HG02885 (cell line): ENCODE data around the gene TRPM2.

Experiments
- ATAC-seq: cut with Tn5 transposase; IDR thresholded peaks from one replicate; pipeline ENCODE4 v1.9.1; 2021; ENCODE audit warnings: mild to moderate bottlenecking; ENCODE audit not compliant: unreplicated experiment, poor library complexity

The TRPM2 gene

GRCh38 chr21:44438531-44439210, 85.2 kb downstream of the TRPM2 start:
- ATAC-seq, result no peak

GRCh38 chr21:44439211-44439600, 85.8 kb downstream of the TRPM2 start:
- ATAC-seq, result no peak

- ATAC-seq, result no peak
Observed at GRCh38 chr21:44440241-44441040, 87.0 kb downstream of the TRPM2 start.

- no peak for ATAC-seq
Observed at GRCh38 chr21:44441041-44441400, 87.6 kb downstream of the TRPM2 start.

- ATAC-seq, result no peak
Observed at GRCh38 chr21:44441581-44442265, 88.3 kb downstream of the TRPM2 start.

- no peak for ATAC-seq
Observed at GRCh38 chr21:44442266-44443125, 89.1 kb downstream of the TRPM2 start.

GRCh38 chr21:44443291-44443890, 90.0 kb downstream of the TRPM2 start:
- ATAC-seq, result no peak

- no peak for ATAC-seq
Observed at GRCh38 chr21:44443891-44444285, 90.5 kb downstream of the TRPM2 start.

- no peak for ATAC-seq
Observed at GRCh38 chr21:44444286-44444931, 91.0 kb downstream of the TRPM2 start.

- ATAC-seq, result no peak
Observed at GRCh38 chr21:44445145-44445812, 91.9 kb downstream of the TRPM2 start.

- no peak for ATAC-seq
Observed at GRCh38 chr21:44448651-44449131, 95.3 kb downstream of the TRPM2 start.

- ATAC-seq, result no peak
Observed at GRCh38 chr21:44449473-44450363, 96.3 kb downstream of the TRPM2 start.

- ATAC-seq, result no peak
Observed at GRCh38 chr21:44450402-44450801, 97.0 kb downstream of the TRPM2 start.

- ATAC-seq, result no peak
Observed at GRCh38 chr21:44450999-44451398, 97.6 kb downstream of the TRPM2 start.

GRCh38 chr21:44453120-44453519, 99.7 kb downstream of the TRPM2 start:
- ATAC-seq, result no peak

- no peak for ATAC-seq
Observed at GRCh38 chr21:44454058-44454457, 100.6 kb downstream of the TRPM2 start.

- ATAC-seq, result peak; percentile 57
Observed at GRCh38 chr21:44454747-44455523, 101.5 kb downstream of the TRPM2 start, which contains the start of gene LRRC3. LRRC3 (plus strand) TSS chr21:44455510; CDS start chr21:44456645, 1,135 bp downstream.
